ENCODE data around the gene PCCA.
"Not testable (repeated sequence)": the region's sequence is repeated elsewhere in the genome, so short reads cannot be mapped to it uniquely, and the experiment has no call there.

The PCCA gene

GRCh38 chr13:100561599-100562204 lies 472.8 kb downstream of the PCCA start:
- no peak for DNase-seq

- DNase-seq: no peak
Measured at GRCh38 chr13:100563779-100564178, 474.9 kb downstream of the PCCA start.

GRCh38 chr13:100564444-100565223 lies 475.7 kb downstream of the PCCA start:
- DNase-seq: no peak

- peak; percentile 14 for DNase-seq
Measured at GRCh38 chr13:100565286-100565685, 476.4 kb downstream of the PCCA start.

GRCh38 chr13:100566543-100566942 lies 477.6 kb downstream of the PCCA start:
- DNase-seq: no peak

GRCh38 chr13:100573121-100573520 lies 484.2 kb downstream of the PCCA start:
- DNase-seq: peak; percentile 46

GRCh38 chr13:100577239-100577638 lies 488.3 kb downstream of the PCCA start:
- DNase-seq: not testable (repeated sequence)
